Lung (tissue), 12 donors: Measurements from ENCODE around the gene SLC5A6. TPM values are rescaled to one million over a fixed set of nuclear protein-coding genes. Genes with fewer than 3 reads are reported as not detected.

Source experiments
- ATAC-seq: fragments of 200-7000 bp; cut with Tn5 transposase; one replicate; pipeline ENCODE4 v1.9.1; 2020; ENCODE audit warnings: moderate number of reproducible peaks; ENCODE audit not compliant: insufficient read depth, low FRiP score
- DNase-seq, 3 donors: peaks; one replicate each; pipeline ENCODE4 v3.0.0-alpha.2; 2013 to 2017
- H3K27ac ChIP-seq, 2 donors: one replicate each; pipeline ENCODE4 v1.5.1; 2013; ENCODE audit warnings: mild to moderate bottlenecking in 2 of 2, moderate library complexity in 2 of 2, control low read depth in 1 of 2, inconsistent platforms in 1 of 2, low read depth in 1 of 2, low read length in 1 of 2
- H3K27me3 ChIP-seq, 3 donors: one replicate each; pipeline ENCODE4 v1.5.1; 2013; ENCODE audit warnings: low read length in 2 of 3; ENCODE audit not compliant: control insufficient read depth in 3 of 3, insufficient read depth in 3 of 3
- H3K36me3 ChIP-seq, 4 donors: one replicate each; pipeline ENCODE4 v1.5.1; 2013; ENCODE audit warnings: low read length in 4 of 4, mild to moderate bottlenecking in 1 of 4, moderate library complexity in 1 of 4; ENCODE audit not compliant: control insufficient read depth in 4 of 4, insufficient read depth in 4 of 4
- H3K4me1 ChIP-seq, 5 donors: one replicate each; pipeline ENCODE4 v1.5.1; 2013; ENCODE audit warnings: low read length in 5 of 5, mild to moderate bottlenecking in 2 of 5, moderate library complexity in 1 of 5; ENCODE audit not compliant: control insufficient read depth in 5 of 5, insufficient read depth in 5 of 5
- H3K4me3 ChIP-seq: one replicate; pipeline ENCODE4 v1.5.1; 2013; ENCODE audit warnings: mild to moderate bottlenecking, control low read depth, moderate library complexity
- H3K9ac ChIP-seq, 2 donors: one replicate each; pipeline ENCODE4 v1.5.1; 2013; ENCODE audit warnings: low read length in 2 of 2, control low read depth in 1 of 2; ENCODE audit not compliant: insufficient read depth in 1 of 2
- H3K9me3 ChIP-seq, 4 donors: one replicate each; pipeline ENCODE4 v1.5.1; 2013; ENCODE audit warnings: low read length in 3 of 4, mild to moderate bottlenecking in 1 of 4, moderate library complexity in 1 of 4; ENCODE audit not compliant: control insufficient read depth in 4 of 4, insufficient read depth in 3 of 4
- WGBS, 2 donors: extraction: QIAGEN DNeasy Blood & Tissue Kit; methylation state at CpG; one replicate each; pipeline ENCODE4 v1.1.7; 2013; 5-methylcytosine and 5-hydroxymethylcytosine counted together
- polyA plus RNA-seq, 2 donors: library from polyadenylated mRNA; stranded (reverse); fragments of 200-250 nt; gene quantifications; one replicate each; pipeline ENCODE4 v1.2.1, GENCODE V29; 2013
- total RNA-seq, 2 donors: library from RNA; depleted of rRNA in 1 of 2; stranded (reverse); fragments of >200 nt in 1 of 2; gene quantifications; one replicate each; pipeline ENCODE4 v1.2.1, GENCODE V29; 2014 to 2021
- TF ChIP-seq, protein P1 (sequence below): IDR thresholded peaks from 2 replicates; pipeline ENCODE4 v1.5.1; 2012; ENCODE audit warnings: mild to moderate bottlenecking; ENCODE audit errors: control extremely low read depth, extremely low read depth
- donor health status: control.
- donor health status: control.
- donor health status: Bipolar disorder and iron deficiency.
- donor health status: healthy.
- donor health status: DM: yes; HTN: yes; CAD: no.

Gene SLC5A6
- total and polyA plus RNA-seq, 4 donors = 12.1 to 33.1 (median 23.9) TPM

- ATAC-seq (no peak), DNase-seq (peak in 1 of 3 donors; percentile 4)
- Histone ChIP-seq H3K9me3 (no peaks in the 10 kb centered on the region), H3K27me3 (no peaks in the 10 kb centered on the region), H3K9ac (no peak overlapping the region), H3K4me3 (no peak overlapping the region), H3K27ac (no peak overlapping the region), H3K36me3 (no peaks in the 10 kb centered on the region), H3K4me1 (no peaks in the 10 kb centered on the region)
- TF ChIP-seq, protein P1, sequence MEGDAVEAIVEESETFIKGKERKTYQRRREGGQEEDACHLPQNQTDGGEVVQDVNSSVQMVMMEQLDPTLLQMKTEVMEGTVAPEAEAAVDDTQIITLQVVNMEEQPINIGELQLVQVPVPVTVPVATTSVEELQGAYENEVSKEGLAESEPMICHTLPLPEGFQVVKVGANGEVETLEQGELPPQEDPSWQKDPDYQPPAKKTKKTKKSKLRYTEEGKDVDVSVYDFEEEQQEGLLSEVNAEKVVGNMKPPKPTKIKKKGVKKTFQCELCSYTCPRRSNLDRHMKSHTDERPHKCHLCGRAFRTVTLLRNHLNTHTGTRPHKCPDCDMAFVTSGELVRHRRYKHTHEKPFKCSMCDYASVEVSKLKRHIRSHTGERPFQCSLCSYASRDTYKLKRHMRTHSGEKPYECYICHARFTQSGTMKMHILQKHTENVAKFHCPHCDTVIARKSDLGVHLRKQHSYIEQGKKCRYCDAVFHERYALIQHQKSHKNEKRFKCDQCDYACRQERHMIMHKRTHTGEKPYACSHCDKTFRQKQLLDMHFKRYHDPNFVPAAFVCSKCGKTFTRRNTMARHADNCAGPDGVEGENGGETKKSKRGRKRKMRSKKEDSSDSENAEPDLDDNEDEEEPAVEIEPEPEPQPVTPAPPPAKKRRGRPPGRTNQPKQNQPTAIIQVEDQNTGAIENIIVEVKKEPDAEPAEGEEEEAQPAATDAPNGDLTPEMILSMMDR = no peak
- 78 to 85% methylated on average over 6 of the region's 6 CpGs for WGBS, 2 donors
Observed at GRCh38 chr2:27154488-27154887, 57.6 kb downstream of the SLC5A6 start.

DNA sequence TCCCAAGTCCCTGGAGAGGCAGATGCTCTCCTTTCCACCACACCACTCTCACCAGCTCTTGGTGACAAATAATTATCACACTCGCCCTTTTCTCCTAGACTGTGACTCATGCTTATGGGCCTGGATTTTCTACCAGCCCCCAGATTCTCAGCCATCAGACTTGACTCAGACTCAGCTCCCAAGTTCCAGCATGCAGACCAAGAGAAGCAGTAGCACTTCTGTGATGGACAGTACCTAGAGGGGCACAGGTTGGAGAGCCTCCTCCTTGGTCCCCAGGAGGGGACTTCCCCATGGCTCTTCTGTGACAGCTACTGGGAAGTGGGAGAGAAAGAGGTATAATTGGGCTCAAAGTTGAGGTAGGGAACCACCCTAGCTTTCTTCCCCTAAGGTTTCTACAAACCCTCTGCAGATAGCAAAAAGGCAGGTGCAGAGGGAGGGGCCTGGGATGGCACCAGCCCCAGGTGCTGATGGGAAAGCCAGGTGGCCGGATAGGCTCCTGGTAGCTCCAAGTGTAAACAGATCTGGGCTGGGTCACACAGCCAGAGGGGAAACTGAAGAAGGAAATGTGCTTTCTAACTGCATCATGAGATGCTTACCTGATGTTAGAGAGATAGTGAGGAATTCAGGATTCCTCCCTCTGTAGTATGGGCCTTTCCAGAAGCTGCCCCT, 59.1 kb downstream of the SLC5A6 start:
- Histone ChIP-seq H3K27me3 (no peaks in the 10 kb centered on the region), H3K36me3 (no peaks in the 10 kb centered on the region), H3K4me3 (no peak overlapping the region), H3K9me3 (no peaks in the 10 kb centered on the region), H3K4me1 (no peaks in the 10 kb centered on the region), H3K27ac (no peak overlapping the region), H3K9ac (no peak overlapping the region)
- WGBS, 2 donors = 78 to 80% methylated on average over 2 of the region's 2 CpGs
- ATAC-seq = no peak
- DNase-seq = no peak
- TF ChIP-seq, protein P1 = no peak

DNA sequence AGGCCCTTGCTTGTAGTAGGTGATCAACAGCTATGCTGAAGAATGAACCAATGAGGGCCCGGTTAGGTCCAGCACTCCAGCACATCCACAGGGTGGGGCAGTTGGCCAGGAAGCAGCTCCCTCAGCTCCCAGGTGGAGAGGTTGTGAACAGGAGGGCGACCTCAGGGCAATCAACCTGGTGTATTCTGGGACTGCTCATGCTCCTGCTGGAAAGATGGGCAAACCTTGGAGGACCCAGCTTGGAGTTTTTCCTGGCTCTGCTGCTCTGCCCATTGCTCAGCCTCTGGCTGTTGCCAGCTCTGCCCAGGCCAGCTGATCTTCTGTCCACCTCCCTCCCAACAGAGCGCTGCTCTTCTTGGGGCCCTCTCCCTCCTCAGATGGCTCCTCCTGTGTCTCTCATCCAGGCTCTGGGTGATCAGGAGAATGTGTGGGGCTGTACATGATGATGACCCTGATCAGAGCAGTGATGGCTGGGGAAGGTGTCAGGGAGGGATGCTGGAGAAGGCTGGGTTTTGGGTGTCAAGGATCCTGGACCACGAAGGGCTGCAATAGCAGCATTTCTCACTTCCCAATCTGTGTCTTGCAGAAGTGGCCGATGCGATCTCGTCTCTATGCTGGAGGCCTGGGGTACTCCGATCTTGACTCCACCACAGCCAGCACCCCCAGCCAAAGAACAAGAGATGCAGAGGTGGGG, 59.8 kb downstream of the SLC5A6 start:
- TF ChIP-seq, protein P1 = no peak
- H3K9me3 ChIP-seq = no peaks in the 10 kb centered on the region
- H3K4me3 ChIP-seq = no peak overlapping the region
- 81 to 91% methylated on average over 8 of the region's 8 CpGs for WGBS, 2 donors
- no peaks in the 10 kb centered on the region for H3K27me3 ChIP-seq
- no peaks in the 10 kb centered on the region for H3K36me3 ChIP-seq
- no peak for ATAC-seq
- no peak overlapping the region for H3K9ac ChIP-seq
- H3K27ac ChIP-seq = no peak overlapping the region
- no peak for DNase-seq
- no peaks in the 10 kb centered on the region for H3K4me1 ChIP-seq
